ENCODE results near the gene PYGB.

DNA sequence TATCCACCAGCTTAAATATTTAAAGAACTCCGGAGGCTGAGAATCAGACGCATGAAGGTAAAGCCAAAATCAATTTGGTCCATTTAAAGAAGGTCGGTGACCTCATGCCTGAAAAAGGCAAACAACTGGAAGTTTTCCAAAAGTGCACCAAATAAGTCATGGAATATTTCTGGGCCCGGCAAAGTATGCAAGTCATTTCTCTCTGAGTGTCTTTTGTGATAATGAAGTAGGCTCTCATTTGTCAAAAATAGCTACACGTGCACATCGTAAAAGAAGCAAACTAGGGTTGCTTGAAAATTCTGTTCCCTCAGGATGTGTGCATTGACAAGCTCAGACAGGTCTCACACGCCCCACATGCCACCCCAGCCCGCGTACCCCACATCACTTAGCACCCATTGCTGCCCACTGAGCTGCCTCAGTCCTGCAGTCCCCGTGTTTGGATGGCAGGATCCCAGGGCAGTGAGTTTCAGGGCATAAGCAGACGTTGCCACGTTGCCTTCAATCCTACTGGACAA is 20.5 kb upstream of the PYGB start:
- TF ChIP-seq CREB5 (CRISPR knock-in tag; IDR thresholded peaks at IDR 0.05; ENCODE audit: low read depth) (no peak), SNAI2 (CRISPR knock-in tag; IDR thresholded peaks at IDR 0.05) (no peak), CSRNP3 (CRISPR knock-in tag; IDR thresholded peaks at IDR 0.05) (no peak), TCF4 (CRISPR knock-in tag; IDR thresholded peaks at IDR 0.05; ENCODE audit: borderline replicate concordance) (no peak), GLIS3 (CRISPR knock-in tag; IDR thresholded peaks at IDR 0.05) (no peak), ZC3H10 (CRISPR knock-in tag; IDR thresholded peaks at IDR 0.05) (no peak), RARB (CRISPR knock-in tag; IDR thresholded peaks at IDR 0.05) (no peak), ARNTL (CRISPR knock-in tag; IDR thresholded peaks at IDR 0.05; ENCODE audit: borderline replicate concordance, low read depth) (no peak), ZFP3 (CRISPR knock-in tag; IDR thresholded peaks at IDR 0.05) (no peak), TSHZ2 (CRISPR knock-in tag; IDR thresholded peaks at IDR 0.05) (no peak), ESRRG (CRISPR knock-in tag; IDR thresholded peaks at IDR 0.05) (no peak), PATZ1 (CRISPR knock-in tag; IDR thresholded peaks at IDR 0.05; ENCODE audit: borderline replicate concordance) (no peak), BACH2 (CRISPR knock-in tag; IDR thresholded peaks at IDR 0.05; ENCODE audit: borderline replicate concordance) (no peak)
- TF ChIP-seq, protein P1, sequence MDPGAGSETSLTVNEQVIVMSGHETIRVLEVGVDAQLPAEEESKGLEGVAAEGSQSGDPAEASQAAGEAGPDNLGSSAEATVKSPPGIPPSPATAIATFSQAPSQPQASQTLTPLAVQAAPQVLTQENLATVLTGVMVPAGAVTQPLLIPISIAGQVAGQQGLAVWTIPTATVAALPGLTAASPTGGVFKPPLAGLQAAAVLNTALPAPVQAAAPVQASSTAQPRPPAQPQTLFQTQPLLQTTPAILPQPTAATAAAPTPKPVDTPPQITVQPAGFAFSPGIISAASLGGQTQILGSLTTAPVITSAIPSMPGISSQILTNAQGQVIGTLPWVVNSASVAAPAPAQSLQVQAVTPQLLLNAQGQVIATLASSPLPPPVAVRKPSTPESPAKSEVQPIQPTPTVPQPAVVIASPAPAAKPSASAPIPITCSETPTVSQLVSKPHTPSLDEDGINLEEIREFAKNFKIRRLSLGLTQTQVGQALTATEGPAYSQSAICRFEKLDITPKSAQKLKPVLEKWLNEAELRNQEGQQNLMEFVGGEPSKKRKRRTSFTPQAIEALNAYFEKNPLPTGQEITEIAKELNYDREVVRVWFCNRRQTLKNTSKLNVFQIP (CRISPR knock-in tag; IDR thresholded peaks at IDR 0.05; ENCODE audit: borderline replicate concordance, low read depth) = no peak
